Smooth muscle cell (in vitro differentiated cells): ENCODE data around the gene G2E3. TPM values are rescaled to one million over a fixed set of nuclear protein-coding genes. Genes with fewer than 3 reads are reported as not detected.
A peak's percentile ranks its signal among the peaks of the same experiment; 100 is the strongest.

ENCODE experiments used
- DNase-seq: peaks from one replicate; lab custom pipeline; 2025; ENCODE audit not compliant: unreplicated experiment; lab: John Stamatoyannopoulos, UW
- H2AFZ ChIP-seq: fragments of 200-600 bp; sonication (generic); 2 replicates; pipeline ENCODE4 v1.6.0; 2016; ENCODE audit warnings: antibody characterized with exemption, low read depth, mild to moderate bottlenecking
- H3F3A ChIP-seq: fragments of 200-600 bp; sonication (generic); 2 replicates; pipeline ENCODE4 v1.6.0; 2017; ENCODE audit warnings: antibody characterized with exemption, low read depth
- H3K27ac ChIP-seq: fragments of 200-600 bp; sonication (generic); 2 replicates; pipeline ENCODE4 v1.5.1; 2016; ENCODE audit warnings: low read depth, mild to moderate bottlenecking
- H3K27me3 ChIP-seq: fragments of 200-600 bp; sonication (generic); 2 replicates; pipeline ENCODE4 v1.6.1; 2016; ENCODE audit warnings: low read depth, mild to moderate bottlenecking
- H3K36me3 ChIP-seq: fragments of 200-600 bp; sonication (generic); 2 replicates; pipeline ENCODE4 v1.5.1; 2016; ENCODE audit warnings: low read depth
- H3K4me1 ChIP-seq: fragments of 200-600 bp; sonication (generic); 2 replicates; pipeline ENCODE4 v1.5.1; 2016; ENCODE audit warnings: low read depth
- H3K4me2 ChIP-seq: fragments of 200-600 bp; sonication (generic); 2 replicates; pipeline ENCODE4 v1.6.0; 2016; ENCODE audit warnings: mild to moderate bottlenecking
- H3K4me3 ChIP-seq: fragments of 200-600 bp; sonication (generic); 2 replicates; pipeline ENCODE4 v1.5.1; 2016; ENCODE audit warnings: mild to moderate bottlenecking
- H3K79me2 ChIP-seq: fragments of 200-600 bp; sonication (generic); 2 replicates; pipeline ENCODE4 v1.6.0; 2016; ENCODE audit warnings: low read depth, mild to moderate bottlenecking
- H3K9ac ChIP-seq: fragments of 200-600 bp; sonication (generic); 2 replicates; pipeline ENCODE4 v1.6.0; 2016; ENCODE audit warnings: low read depth
- H3K9me3 ChIP-seq: fragments of 200-600 bp; sonication (generic); replicated peaks from 2 replicates; pipeline ENCODE4 v1.5.1; 2016; ENCODE audit warnings: low read depth
- H4K20me1 ChIP-seq: fragments of 200-600 bp; sonication (generic); 2 replicates; pipeline ENCODE4 v1.6.0; 2016; ENCODE audit warnings: low read depth
- WGBS: methylation state at CpG from one replicate; pipeline ENCODE4 v1.1.7; 2016; ENCODE audit warnings: low lambda C conversion rate; 5-methylcytosine and 5-hydroxymethylcytosine counted together
- polyA plus RNA-seq: library from polyadenylated mRNA; unstranded; fragments of >200 nt; fragmentation: Nextera tagmentation; extraction: Ambion mirVana; gene quantifications from 2 replicates; pipeline ENCODE4 v1.2.1, GENCODE V29; 2016
- total RNA-seq: library from RNA; depleted of rRNA; stranded (reverse); fragments of >200 nt; gene quantifications from 2 replicates; pipeline ENCODE4 v1.2.3, GENCODE V29; 2014
- TF ChIP-seq, protein P1 (sequence below): fragments of 200-600 bp; sonication (generic); IDR thresholded peaks from 2 replicates; pipeline ENCODE4 v1.5.1; 2017; ENCODE audit warnings: borderline replicate concordance, mild to moderate bottlenecking, antibody characterized with exemption; ENCODE audit not compliant: insufficient read depth, poor library complexity, severe bottlenecking

Gene G2E3
- total and polyA plus RNA-seq, 2 experiments from 2014 or later, result 15.2 to 25.1 TPM

DNA sequence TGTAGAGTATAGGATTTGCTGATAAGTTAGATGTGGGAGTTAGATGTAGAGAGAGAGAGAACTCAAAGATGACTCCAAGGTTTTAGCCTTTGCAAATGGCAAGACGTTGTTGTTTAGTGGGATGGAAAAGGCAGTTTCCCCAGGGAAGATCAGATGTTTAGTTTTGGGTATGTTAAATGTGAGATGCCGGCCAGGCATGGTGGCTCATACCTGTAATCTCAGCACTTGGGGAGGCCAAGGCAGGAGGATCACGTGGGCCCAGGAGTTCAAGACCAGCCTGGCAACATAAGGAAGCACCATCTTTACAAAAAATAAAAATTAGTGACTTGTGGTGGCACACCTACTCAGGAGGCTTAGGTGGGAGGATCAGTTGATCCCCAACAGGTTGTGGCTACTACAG lies 96.7 kb downstream of the G2E3 start:
- DNase-seq, result no peak
- H3K27me3 ChIP-seq, result no peaks in the 10 kb centered on the region
- H3K79me2 ChIP-seq, result peaks cover 6% of the 10 kb centered on the region
- no peak overlapping the region for H3K27ac ChIP-seq
- H3K4me1 ChIP-seq, result no peaks in the 10 kb centered on the region
- H3K36me3 ChIP-seq, result peaks cover 24% of the 10 kb centered on the region
- TF ChIP-seq, protein P1, sequence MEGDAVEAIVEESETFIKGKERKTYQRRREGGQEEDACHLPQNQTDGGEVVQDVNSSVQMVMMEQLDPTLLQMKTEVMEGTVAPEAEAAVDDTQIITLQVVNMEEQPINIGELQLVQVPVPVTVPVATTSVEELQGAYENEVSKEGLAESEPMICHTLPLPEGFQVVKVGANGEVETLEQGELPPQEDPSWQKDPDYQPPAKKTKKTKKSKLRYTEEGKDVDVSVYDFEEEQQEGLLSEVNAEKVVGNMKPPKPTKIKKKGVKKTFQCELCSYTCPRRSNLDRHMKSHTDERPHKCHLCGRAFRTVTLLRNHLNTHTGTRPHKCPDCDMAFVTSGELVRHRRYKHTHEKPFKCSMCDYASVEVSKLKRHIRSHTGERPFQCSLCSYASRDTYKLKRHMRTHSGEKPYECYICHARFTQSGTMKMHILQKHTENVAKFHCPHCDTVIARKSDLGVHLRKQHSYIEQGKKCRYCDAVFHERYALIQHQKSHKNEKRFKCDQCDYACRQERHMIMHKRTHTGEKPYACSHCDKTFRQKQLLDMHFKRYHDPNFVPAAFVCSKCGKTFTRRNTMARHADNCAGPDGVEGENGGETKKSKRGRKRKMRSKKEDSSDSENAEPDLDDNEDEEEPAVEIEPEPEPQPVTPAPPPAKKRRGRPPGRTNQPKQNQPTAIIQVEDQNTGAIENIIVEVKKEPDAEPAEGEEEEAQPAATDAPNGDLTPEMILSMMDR, result no peak
- H3K9ac ChIP-seq, result no peak overlapping the region
- H3K4me3 ChIP-seq, result no peak overlapping the region
- no peak overlapping the region for H3K4me2 ChIP-seq
- no peaks in the 10 kb centered on the region for H3F3A ChIP-seq
- no peak overlapping the region for H2AFZ ChIP-seq
- peaks cover 45% of the 10 kb centered on the region for H4K20me1 ChIP-seq
- no peaks in the 10 kb centered on the region for H3K9me3 ChIP-seq
- 98% methylated on average over 3 of the region's 3 CpGs for WGBS

GRCh38 chr14:30656190-30656632 lies 97.3 kb downstream of the G2E3 start:
- Histone ChIP-seq H3K9ac (no peak overlapping the region), H3K27me3 (no peaks in the 10 kb centered on the region), H3K27ac (no peak overlapping the region), H3K4me1 (no peaks in the 10 kb centered on the region), H3F3A (no peaks in the 10 kb centered on the region), H3K4me3 (no peak overlapping the region), H2AFZ (no peak overlapping the region), H3K4me2 (no peak overlapping the region), H4K20me1 (peaks cover 45% of the 10 kb centered on the region), H3K79me2 (peaks cover 5% of the 10 kb centered on the region), H3K36me3 (peaks cover 18% of the 10 kb centered on the region), H3K9me3 (no peaks in the 10 kb centered on the region)
- no peak for DNase-seq
- TF ChIP-seq, protein P1, result peak; percentile 63
- 68% methylated on average over 8 of the region's 8 CpGs for WGBS

DNA sequence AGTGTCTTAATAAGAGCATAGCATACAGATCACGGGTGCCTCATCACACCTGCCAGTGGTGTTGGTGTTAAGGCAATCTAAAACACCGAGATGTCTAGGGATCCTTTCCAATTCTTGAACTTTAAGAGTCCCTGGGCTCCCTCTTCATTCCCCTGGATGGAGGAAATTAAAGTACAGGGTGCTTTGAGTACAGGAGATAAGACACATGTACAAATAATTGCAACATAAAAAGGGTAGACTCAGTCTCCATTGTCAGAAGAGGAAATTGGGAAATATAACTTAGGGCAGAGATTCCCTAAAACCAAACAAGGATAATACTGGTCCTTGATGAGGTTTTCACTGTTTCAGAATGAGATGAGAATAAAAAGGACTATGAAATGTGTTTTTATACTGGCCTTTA lies 98.1 kb downstream of the G2E3 start:
- H3K36me3 ChIP-seq, result peaks cover 14% of the 10 kb centered on the region

GRCh38 chr14:30657606-30658163 lies 98.7 kb downstream of the G2E3 start:
- H3K79me2 ChIP-seq, result peaks cover 5% of the 10 kb centered on the region
- no peaks in the 10 kb centered on the region for H3F3A ChIP-seq
- WGBS, result 84% methylated on average over 2 of the region's 2 CpGs
- no peak overlapping the region for H3K4me2 ChIP-seq
- H3K4me1 ChIP-seq, result no peaks in the 10 kb centered on the region
- no peaks in the 10 kb centered on the region for H3K9me3 ChIP-seq
- H3K4me3 ChIP-seq, result no peak overlapping the region
- no peak for DNase-seq
- H3K27me3 ChIP-seq, result no peaks in the 10 kb centered on the region
- TF ChIP-seq, protein P1, result peak; percentile 39
- H3K27ac ChIP-seq, result no peak overlapping the region
- H4K20me1 ChIP-seq, result peaks cover 51% of the 10 kb centered on the region
- H2AFZ ChIP-seq, result no peak overlapping the region
- no peak overlapping the region for H3K9ac ChIP-seq
- H3K36me3 ChIP-seq, result peaks cover 15% of the 10 kb centered on the region

More for the DNA sequence above, 98.1 kb downstream of the G2E3 start:
- Histone ChIP-seq H3K4me1 (no peaks in the 10 kb centered on the region), H3K9me3 (no peaks in the 10 kb centered on the region), H3K9ac (no peak overlapping the region), H3K4me2 (no peak overlapping the region), H3F3A (no peaks in the 10 kb centered on the region), H3K79me2 (peaks cover 5% of the 10 kb centered on the region), H3K27ac (no peak overlapping the region), H2AFZ (no peak overlapping the region), H3K27me3 (no peaks in the 10 kb centered on the region), H3K4me3 (no peak overlapping the region), H4K20me1 (peaks cover 48% of the 10 kb centered on the region)
- 91% methylated on average over 2 of the region's 2 CpGs for WGBS
- TF ChIP-seq, protein P1, result no peak
- no peak for DNase-seq
